GM21526 (cell line): ENCODE measurements around the gene ESRRG.
A peak's percentile ranks its signal among the peaks of the same experiment; 100 is the strongest.
"Not testable (repeated sequence)": the region's sequence is repeated elsewhere in the genome, so short reads cannot be mapped to it uniquely, and the experiment has no call there.

ENCODE experiments used
- ATAC-seq: cut with Tn5 transposase; IDR thresholded peaks from one replicate; pipeline ENCODE4 v1.9.1; 2021; ENCODE audit warnings: moderate library complexity; ENCODE audit not compliant: unreplicated experiment, low FRiP score

Gene ESRRG

GRCh38 chr1:216529851-216530250 is 193.4 kb downstream of the ESRRG start:
- not testable (repeated sequence) for ATAC-seq

- peak; percentile 90 for ATAC-seq
Measured at GRCh38 chr1:216528816-216529215, 194.4 kb downstream of the ESRRG start.

DNA sequence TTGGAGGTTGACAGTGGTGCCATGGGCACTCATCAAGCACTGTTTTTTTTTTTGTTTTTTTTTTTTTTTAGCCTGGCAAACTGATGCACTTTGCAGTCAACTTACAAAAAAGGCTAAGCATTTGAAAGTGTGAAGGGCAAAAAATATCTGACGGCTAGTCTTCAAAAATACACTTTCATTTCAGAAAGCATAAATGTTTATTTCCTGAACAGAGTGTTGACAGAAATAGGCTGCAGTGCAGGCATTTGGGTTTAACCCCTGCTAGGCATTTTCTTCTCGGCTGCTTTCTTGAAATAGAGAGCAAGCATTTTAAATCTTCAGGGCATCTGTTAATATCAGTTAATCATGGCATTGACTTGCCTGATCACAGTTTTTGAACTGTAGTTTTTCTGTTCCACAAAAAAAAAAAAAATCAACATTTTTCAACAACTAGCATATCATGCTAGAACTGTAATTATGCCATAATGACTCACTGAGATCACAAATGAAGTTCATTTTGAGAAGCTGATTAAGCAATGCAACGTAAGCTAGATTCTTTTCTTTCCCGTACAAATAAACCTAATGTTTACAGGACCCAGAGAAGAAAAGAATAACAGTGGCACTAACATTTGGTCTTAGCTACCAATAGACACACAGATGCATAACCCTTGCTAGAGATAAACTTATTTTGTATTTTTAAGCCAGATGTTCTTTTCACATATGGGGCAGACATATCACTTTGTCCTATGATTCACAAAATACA is 199.6 kb downstream of the ESRRG start:
- peak; percentile 46 for ATAC-seq

DNA sequence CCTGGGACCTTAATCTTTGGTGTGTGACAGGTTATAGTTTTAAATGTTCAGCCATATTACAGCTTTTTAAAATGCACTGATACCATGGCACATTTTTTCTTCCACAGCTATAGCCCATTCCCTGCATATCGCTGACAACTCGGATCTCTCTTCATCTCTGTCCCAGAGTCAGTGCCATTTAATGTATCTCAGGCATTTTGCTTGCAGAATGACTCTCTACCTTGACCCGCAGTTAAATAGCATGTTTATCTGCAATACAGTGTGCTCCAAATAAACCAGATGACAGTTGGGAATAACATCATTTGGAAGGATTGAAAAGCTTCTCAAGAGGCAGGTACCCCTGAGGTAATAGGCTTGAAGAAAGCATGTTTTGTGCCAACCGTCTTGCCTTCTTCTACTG is 200.2 kb downstream of the ESRRG start:
- ATAC-seq = no peak

GRCh38 chr1:216521477-216521876 is 201.8 kb downstream of the ESRRG start:
- no peak for ATAC-seq

DNA sequence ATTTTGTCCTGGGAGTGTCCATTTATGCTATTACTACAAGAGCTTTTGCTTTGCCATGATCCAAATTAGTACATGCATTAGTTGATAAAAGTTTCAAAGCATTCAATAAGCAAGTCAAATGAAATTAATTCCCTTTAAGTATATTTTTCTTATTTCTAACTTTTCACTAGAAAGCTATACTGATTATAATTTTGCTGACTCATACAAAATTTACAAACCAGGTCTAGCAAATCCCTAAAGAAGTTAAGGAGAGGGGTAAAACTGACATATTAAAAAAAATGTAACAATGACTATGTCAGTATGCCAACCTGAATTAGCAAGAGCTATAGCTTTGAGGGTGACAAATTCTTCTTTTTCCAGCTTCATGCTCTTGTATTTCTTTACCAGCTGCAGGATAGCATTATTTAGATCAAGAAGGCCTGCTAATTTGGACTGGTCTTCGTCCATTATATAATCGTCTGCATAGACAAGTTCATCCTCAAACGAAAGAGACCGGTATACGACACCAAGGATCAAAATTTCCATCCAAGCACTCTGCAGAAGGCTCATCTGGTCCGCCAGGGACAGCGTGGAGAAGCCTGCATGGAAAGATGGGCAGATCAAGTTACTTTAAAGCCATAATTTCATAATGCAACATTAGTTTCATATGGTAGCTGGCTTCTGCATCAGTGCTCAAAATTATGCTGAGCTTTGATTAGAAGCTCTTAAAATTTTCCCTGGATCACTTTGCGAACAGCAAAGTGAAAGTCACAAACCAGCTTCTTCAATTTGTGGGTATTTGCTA is 204.2 kb downstream of the ESRRG start:
- ATAC-seq = no peak

GRCh38 chr1:216502528-216503162 is 220.6 kb downstream of the ESRRG start:
- no peak for ATAC-seq

GRCh38 chr1:216500273-216500967 is 222.8 kb downstream of the ESRRG start:
- no peak for ATAC-seq

- ATAC-seq = no peak
Measured at GRCh38 chr1:216499581-216500272, 223.5 kb downstream of the ESRRG start.

DNA sequence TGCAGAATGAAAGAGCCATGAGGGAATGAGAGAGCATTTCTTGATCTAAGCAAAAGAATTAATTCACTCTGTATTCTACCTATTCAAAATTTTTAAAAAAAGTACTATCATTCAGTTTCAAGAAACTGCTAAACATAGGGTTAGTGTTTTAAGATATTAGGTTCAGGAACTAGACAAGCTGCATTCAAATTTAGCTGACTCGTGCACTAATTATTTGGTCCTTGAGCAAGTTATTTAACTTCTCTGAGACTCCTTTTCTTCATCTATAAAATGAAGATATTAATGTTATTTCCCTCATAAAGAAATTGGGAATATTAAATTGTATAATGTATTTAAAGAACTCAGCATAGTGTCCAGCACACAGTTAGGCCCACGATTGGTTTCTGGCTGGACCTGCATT is 225.0 kb downstream of the ESRRG start:
- ATAC-seq = no peak

DNA sequence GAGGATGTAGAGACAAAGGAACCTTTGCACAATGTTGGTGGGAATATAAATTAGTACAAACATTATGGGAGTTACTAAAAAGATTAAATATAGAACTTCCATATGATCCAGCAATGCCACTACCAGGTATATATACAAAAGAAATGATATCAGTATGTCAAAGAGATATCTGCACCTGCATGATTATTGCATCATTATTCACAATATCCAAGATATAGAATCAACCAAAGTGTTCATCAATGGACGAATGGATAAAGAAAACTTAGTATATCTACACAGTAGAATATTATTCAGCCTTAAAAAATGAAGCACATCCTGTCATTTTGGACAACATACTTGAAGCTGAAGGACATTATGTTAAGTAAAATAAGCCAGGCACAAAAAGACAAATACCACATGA is 238.2 kb downstream of the ESRRG start:
- ATAC-seq = no peak

DNA sequence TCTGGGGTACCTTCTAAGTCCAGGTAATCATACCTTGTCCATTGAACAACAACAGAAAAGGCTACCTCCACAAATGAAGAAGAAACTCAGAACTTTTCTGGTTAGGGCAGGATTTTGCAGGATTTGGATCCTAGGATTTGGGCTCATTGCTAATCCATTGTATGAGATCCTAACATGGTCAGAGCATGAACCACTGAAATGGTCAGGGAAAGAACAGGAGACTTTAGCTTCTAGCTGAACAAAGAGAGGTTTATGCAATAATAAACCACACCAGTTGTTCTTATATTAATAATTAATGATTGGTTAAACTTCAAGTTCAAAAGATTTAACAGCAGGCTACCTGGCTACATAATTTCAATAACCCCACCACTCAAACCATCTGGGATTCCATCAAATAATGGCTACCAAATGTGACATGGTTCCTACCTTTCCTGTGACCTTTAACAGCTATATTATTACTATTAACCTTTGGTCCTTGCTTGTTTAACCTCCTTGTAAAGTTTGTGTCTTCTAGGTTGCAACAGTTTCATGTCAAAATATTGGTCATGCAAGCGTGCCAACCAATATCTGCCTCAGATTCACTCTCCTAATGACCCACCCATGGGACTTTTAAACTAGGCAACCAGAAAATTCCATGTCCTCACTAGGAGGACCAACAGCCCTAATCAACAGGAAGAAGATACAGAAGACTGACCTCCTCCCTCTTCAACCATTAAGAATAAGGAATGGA is 239.4 kb downstream of the ESRRG start:
- no peak for ATAC-seq

GRCh38 chr1:216482620-216483019 is 240.6 kb downstream of the ESRRG start:
- ATAC-seq = no peak

DNA sequence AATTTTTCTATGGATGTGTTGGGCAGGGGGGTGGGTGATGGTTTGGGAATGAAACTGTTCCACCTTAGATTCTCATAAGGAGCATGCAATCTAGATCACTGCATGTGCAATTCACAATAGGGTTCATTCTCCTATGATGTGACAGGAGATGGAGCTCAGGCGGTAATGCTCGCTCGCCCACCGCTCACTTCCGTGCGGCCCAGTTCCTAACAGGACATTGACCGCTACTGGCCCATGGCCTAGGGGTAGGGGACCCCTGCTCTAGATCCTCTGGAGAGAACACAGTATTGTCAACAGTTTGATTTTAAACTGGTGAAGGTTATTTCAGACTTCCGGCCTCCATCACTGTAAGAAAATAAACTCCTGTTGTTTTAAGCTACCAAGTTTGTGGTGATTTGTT is 245.0 kb downstream of the ESRRG start:
- ATAC-seq = no peak

- no peak for ATAC-seq
Measured at GRCh38 chr1:216476341-216476740, 246.9 kb downstream of the ESRRG start.

DNA sequence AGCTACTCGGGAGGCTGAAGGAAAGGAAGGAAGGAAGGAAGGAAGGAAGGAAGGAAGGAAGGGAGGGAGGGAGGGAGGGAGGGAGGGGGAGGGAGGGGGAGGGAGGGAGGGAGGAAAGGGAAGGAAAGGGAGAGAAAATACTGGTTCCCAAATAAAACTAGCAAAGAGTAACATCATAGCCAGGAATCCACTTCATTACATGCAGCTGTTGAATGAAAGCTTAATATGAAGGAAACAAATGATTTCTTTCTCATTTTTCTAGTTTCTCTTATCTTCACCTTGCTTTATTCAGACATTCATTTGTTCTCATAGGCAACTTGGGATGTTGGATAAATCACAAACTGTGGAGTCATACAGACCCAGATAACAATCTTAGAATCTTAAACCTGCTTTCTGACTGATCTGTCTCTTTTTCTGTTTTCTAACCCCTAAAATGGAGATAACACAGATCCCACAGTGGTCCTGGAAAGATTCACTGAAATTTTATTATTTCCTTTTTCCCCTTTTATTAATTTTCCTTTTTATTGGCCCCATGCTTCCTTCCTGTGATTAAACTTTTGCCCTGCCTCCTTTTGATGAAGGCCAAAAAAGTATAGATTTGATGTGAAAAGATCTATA is 247.5 kb downstream of the ESRRG start:
- ATAC-seq = no peak

DNA sequence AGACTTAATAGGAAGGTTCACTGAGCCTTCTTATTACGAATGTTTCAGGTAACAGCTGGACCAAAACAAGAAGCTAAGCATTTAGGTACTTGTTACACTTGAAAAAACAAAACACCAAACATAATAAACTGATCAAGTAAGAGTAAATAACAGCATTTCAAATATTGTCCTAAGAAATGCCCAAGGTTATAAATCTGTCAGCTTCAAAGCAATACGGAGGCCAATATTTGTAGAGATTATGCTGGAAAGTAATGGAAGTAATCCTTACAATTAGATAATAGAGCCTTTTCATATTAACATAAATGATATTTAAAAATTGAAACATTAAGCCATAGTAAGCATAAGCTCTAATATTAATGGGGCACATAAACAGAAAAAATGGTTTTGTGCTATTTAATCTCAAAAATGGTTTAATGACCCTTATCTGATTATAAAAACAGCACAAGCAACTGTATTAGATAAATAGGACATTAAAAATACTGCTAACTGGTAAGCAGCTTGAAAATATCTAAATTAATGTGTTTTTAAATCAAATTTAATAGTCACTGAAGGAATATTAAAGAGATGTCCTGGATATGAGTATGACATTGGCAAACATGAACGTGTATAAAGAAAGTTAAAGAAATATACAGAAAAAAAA is 256.9 kb downstream of the ESRRG start:
- ATAC-seq = no peak

- no peak for ATAC-seq
Measured at GRCh38 chr1:216464489-216464888, 258.7 kb downstream of the ESRRG start.
